NCI-H526 (cell line): Measurements from ENCODE around the gene RPS25.
"Not testable (repeated sequence)": the region's sequence is repeated elsewhere in the genome, so short reads cannot be mapped to it uniquely, and the experiment has no call there.

ENCODE experiments used
- DNase-seq, 2 experiments: peaks; one replicate each; lab custom pipeline; 2025; lab: John Stamatoyannopoulos, UW

RPS25 gene

GRCh38 chr11:118969508-118969907 is 48.6 kb downstream of the RPS25 start:
- not testable (repeated sequence) for DNase-seq
